ENCODE results near the gene CHRNB4. TPM values are rescaled to one million over a fixed set of nuclear protein-coding genes. Genes with fewer than 3 reads are reported as not detected.

Gene CHRNB4
- total and polyA plus RNA-seq, 5 donors from 2014 or later, result not detected

- no peak for DNase-seq
- Histone ChIP-seq H3K4me1 (ENCODE audit: control insufficient read depth, insufficient read depth, low read length, poor library complexity, severe bottlenecking) (peaks cover 7% of the 10 kb centered on the region), H3K27me3 (ENCODE audit: control insufficient read depth, insufficient read depth, low read length) (peaks cover 15% of the 10 kb centered on the region), H3K27ac (ENCODE audit: insufficient read depth, low read length, poor library complexity, severe bottlenecking) (no peak within 1 kb of the TSS), H3K36me3 (ENCODE audit: control insufficient read depth, insufficient read depth, low read length) (no peaks in the 10 kb centered on the region), H3K4me3 (ENCODE audit: low read depth, low read length) (no peak within 1 kb of the TSS), H3K9me3 (ENCODE audit: control insufficient read depth in 2 of 2, low read length in 2 of 2) (no peaks in the 10 kb centered on the region)
- H3K9me3 Mint-ChIP-seq, result no peaks in the 10 kb centered on the region
- no peak for ATAC-seq (ENCODE audit: low read depth in 2 of 2)
- H3K4me1 Mint-ChIP-seq, result peaks cover 0 to 18% (median 4%) of the 10 kb centered on the region in 4 donors
- H3K27ac Mint-ChIP-seq, result no peak within 1 kb of the TSS
- H3K4me3 Mint-ChIP-seq, result peak within 1 kb of the TSS in 1 of 4 donors; percentile 52
- H3K27me3 Mint-ChIP-seq, result peaks cover 44% of the 10 kb centered on the region
- no peaks in the 10 kb centered on the region for H3K36me3 Mint-ChIP-seq
Measured at GRCh38 chr15:78620527-78621421, 20.2 kb downstream of the CHRNB4 start, which contains the start of gene CHRNA3. TSS of gene CHRNA3 (minus strand) at chr15:78620996. CDS start at chr15:78620794, 202 bp downstream.

GRCh38 chr15:78620021-78620526, 20.9 kb downstream of the CHRNB4 start:
- H3K27ac ChIP-seq (ENCODE audit: insufficient read depth, low read length, poor library complexity, severe bottlenecking), result no peak overlapping the region

GRCh38 chr15:78619022-78619950, 21.7 kb downstream of the CHRNB4 start:
- Histone ChIP-seq H3K27me3 (ENCODE audit: control insufficient read depth, insufficient read depth, low read length) (peaks cover 15% of the 10 kb centered on the region), H3K27ac (ENCODE audit: insufficient read depth, low read length, poor library complexity, severe bottlenecking) (no peak overlapping the region), H3K36me3 (ENCODE audit: control insufficient read depth, insufficient read depth, low read length) (no peaks in the 10 kb centered on the region), H3K4me1 (ENCODE audit: control insufficient read depth, insufficient read depth, low read length, poor library complexity, severe bottlenecking) (peaks cover 7% of the 10 kb centered on the region), H3K4me3 (ENCODE audit: low read depth, low read length) (no peak overlapping the region), H3K9me3 (ENCODE audit: control insufficient read depth in 2 of 2, low read length in 2 of 2) (no peaks in the 10 kb centered on the region)
- Mint-ChIP-seq H3K4me3 (peak overlapping the region in 2 of 4 donors; percentile 21 to 24), H3K27ac (no peak overlapping the region), H3K36me3 (no peaks in the 10 kb centered on the region), H3K27me3 (peaks cover 44% of the 10 kb centered on the region), H3K9me3 (no peaks in the 10 kb centered on the region), H3K4me1 (peaks cover 0 to 18% (median 4%) of the 10 kb centered on the region in 4 donors)
- DNase-seq (no peak), ATAC-seq (ENCODE audit: low read depth in 2 of 2) (no peak)

More at GRCh38 chr15:78620021-78620526, 20.9 kb downstream of the CHRNB4 start:
- no peak overlapping the region for H3K4me3 Mint-ChIP-seq
- H3K27me3 Mint-ChIP-seq, result peaks cover 44% of the 10 kb centered on the region
- ATAC-seq (ENCODE audit: low read depth in 2 of 2) (no peak), DNase-seq (no peak)
- Histone ChIP-seq H3K27me3 (ENCODE audit: control insufficient read depth, insufficient read depth, low read length) (peaks cover 15% of the 10 kb centered on the region), H3K4me1 (ENCODE audit: control insufficient read depth, insufficient read depth, low read length, poor library complexity, severe bottlenecking) (peaks cover 7% of the 10 kb centered on the region), H3K4me3 (ENCODE audit: low read depth, low read length) (no peak overlapping the region), H3K9me3 (ENCODE audit: control insufficient read depth in 2 of 2, low read length in 2 of 2) (no peaks in the 10 kb centered on the region), H3K36me3 (ENCODE audit: control insufficient read depth, insufficient read depth, low read length) (no peaks in the 10 kb centered on the region)
- no peaks in the 10 kb centered on the region for H3K36me3 Mint-ChIP-seq
- no peak overlapping the region for H3K27ac Mint-ChIP-seq
- peaks cover 0 to 18% (median 4%) of the 10 kb centered on the region in 4 donors for H3K4me1 Mint-ChIP-seq
- H3K9me3 Mint-ChIP-seq, result no peaks in the 10 kb centered on the region

- no peaks in the 10 kb centered on the region for H3K36me3 Mint-ChIP-seq
- peaks cover 0 to 18% (median 4%) of the 10 kb centered on the region in 4 donors for H3K4me1 Mint-ChIP-seq
- H3K27ac ChIP-seq (ENCODE audit: insufficient read depth, low read length, poor library complexity, severe bottlenecking), result no peak overlapping the region
- ATAC-seq (ENCODE audit: low read depth in 2 of 2), result no peak
- peak overlapping the region in 1 of 4 donors; percentile 39 for H3K4me3 Mint-ChIP-seq
- no peak overlapping the region for H3K4me3 ChIP-seq (ENCODE audit: low read depth, low read length)
- H3K27me3 ChIP-seq (ENCODE audit: control insufficient read depth, insufficient read depth, low read length), result peaks cover 15% of the 10 kb centered on the region
- peaks cover 44% of the 10 kb centered on the region for H3K27me3 Mint-ChIP-seq
- no peak overlapping the region for H3K27ac Mint-ChIP-seq
- no peaks in the 10 kb centered on the region for H3K36me3 ChIP-seq (ENCODE audit: control insufficient read depth, insufficient read depth, low read length)
- peaks cover 7% of the 10 kb centered on the region for H3K4me1 ChIP-seq (ENCODE audit: control insufficient read depth, insufficient read depth, low read length, poor library complexity, severe bottlenecking)
- H3K9me3 Mint-ChIP-seq, result no peaks in the 10 kb centered on the region
- DNase-seq, result peak; percentile 62 to 76 (median 64)
- no peaks in the 10 kb centered on the region for H3K9me3 ChIP-seq (ENCODE audit: control insufficient read depth in 2 of 2, low read length in 2 of 2)
Measured at GRCh38 chr15:78618490-78618934, 22.5 kb downstream of the CHRNB4 start.

- H3K27ac ChIP-seq (ENCODE audit: insufficient read depth, low read length, poor library complexity, severe bottlenecking), result no peak overlapping the region
- H3K36me3 ChIP-seq (ENCODE audit: control insufficient read depth, insufficient read depth, low read length), result no peaks in the 10 kb centered on the region
- DNase-seq (no peak), ATAC-seq (ENCODE audit: low read depth in 2 of 2) (no peak)
- peaks cover 12% of the 10 kb centered on the region for H3K27me3 ChIP-seq (ENCODE audit: control insufficient read depth, insufficient read depth, low read length)
- H3K9me3 ChIP-seq (ENCODE audit: control insufficient read depth in 2 of 2, low read length in 2 of 2), result no peaks in the 10 kb centered on the region
- peaks cover 0 to 18% (median 4%) of the 10 kb centered on the region in 4 donors for H3K4me1 Mint-ChIP-seq
- no peak overlapping the region for H3K4me3 Mint-ChIP-seq
- H3K27me3 Mint-ChIP-seq, result peaks cover 39% of the 10 kb centered on the region
- H3K4me3 ChIP-seq (ENCODE audit: low read depth, low read length), result no peak overlapping the region
- H3K36me3 Mint-ChIP-seq, result no peaks in the 10 kb centered on the region
- no peaks in the 10 kb centered on the region for H3K9me3 Mint-ChIP-seq
- H3K4me1 ChIP-seq (ENCODE audit: control insufficient read depth, insufficient read depth, low read length, poor library complexity, severe bottlenecking), result peaks cover 7% of the 10 kb centered on the region
- no peak overlapping the region for H3K27ac Mint-ChIP-seq
Measured at GRCh38 chr15:78618064-78618463, 22.9 kb downstream of the CHRNB4 start.

GRCh38 chr15:78617516-78617915, 23.5 kb downstream of the CHRNB4 start:
- ATAC-seq (ENCODE audit: low read depth in 2 of 2) (no peak), DNase-seq (no peak)
- H3K9me3 ChIP-seq (ENCODE audit: control insufficient read depth in 2 of 2, low read length in 2 of 2), result no peaks in the 10 kb centered on the region
- H3K9me3 Mint-ChIP-seq, result no peaks in the 10 kb centered on the region
- H3K36me3 Mint-ChIP-seq, result no peaks in the 10 kb centered on the region
- H3K27me3 Mint-ChIP-seq, result peaks cover 34% of the 10 kb centered on the region
- H3K4me3 Mint-ChIP-seq, result no peak overlapping the region
- peaks cover 9% of the 10 kb centered on the region for H3K27me3 ChIP-seq (ENCODE audit: control insufficient read depth, insufficient read depth, low read length)
- H3K4me1 ChIP-seq (ENCODE audit: control insufficient read depth, insufficient read depth, low read length, poor library complexity, severe bottlenecking), result peaks cover 7% of the 10 kb centered on the region
- H3K36me3 ChIP-seq (ENCODE audit: control insufficient read depth, insufficient read depth, low read length), result no peaks in the 10 kb centered on the region
- no peak overlapping the region for H3K27ac Mint-ChIP-seq
- peaks cover 0 to 18% (median 4%) of the 10 kb centered on the region in 4 donors for H3K4me1 Mint-ChIP-seq
- H3K4me3 ChIP-seq (ENCODE audit: low read depth, low read length), result no peak overlapping the region
- H3K27ac ChIP-seq (ENCODE audit: insufficient read depth, low read length, poor library complexity, severe bottlenecking), result no peak overlapping the region

GRCh38 chr15:78617076-78617475, 23.9 kb downstream of the CHRNB4 start:
- H3K36me3 ChIP-seq (ENCODE audit: control insufficient read depth, insufficient read depth, low read length), result no peaks in the 10 kb centered on the region
- Mint-ChIP-seq H3K9me3 (no peaks in the 10 kb centered on the region), H3K4me1 (peaks cover 0 to 18% (median 4%) of the 10 kb centered on the region in 4 donors), H3K27me3 (peaks cover 30% of the 10 kb centered on the region), H3K36me3 (no peaks in the 10 kb centered on the region), H3K27ac (no peak overlapping the region), H3K4me3 (no peak overlapping the region)
- peaks cover 7% of the 10 kb centered on the region for H3K4me1 ChIP-seq (ENCODE audit: control insufficient read depth, insufficient read depth, low read length, poor library complexity, severe bottlenecking)
- no peaks in the 10 kb centered on the region for H3K9me3 ChIP-seq (ENCODE audit: control insufficient read depth in 2 of 2, low read length in 2 of 2)
- no peak overlapping the region for H3K27ac ChIP-seq (ENCODE audit: insufficient read depth, low read length, poor library complexity, severe bottlenecking)
- H3K4me3 ChIP-seq (ENCODE audit: low read depth, low read length), result no peak overlapping the region
- ATAC-seq (ENCODE audit: low read depth in 2 of 2), result no peak
- DNase-seq, result no peak
- peaks cover 6% of the 10 kb centered on the region for H3K27me3 ChIP-seq (ENCODE audit: control insufficient read depth, insufficient read depth, low read length)
